Muscle of back (tissue), 11 donors: ENCODE results near the gene TAF3. TPM values are rescaled to one million over a fixed set of nuclear protein-coding genes. Genes with fewer than 3 reads are reported as not detected.

Source experiments
- DNase-seq, 3 donors: peaks; one replicate each; pipeline versions ENCODE4 v3.0.0 to v3.0.0-alpha.2; 2013
- polyA plus RNA-seq, 10 donors: library from polyadenylated mRNA; unstranded; fragments of 120-200 nt; gene quantifications; one replicate each; pipeline ENCODE4 v1.2.1, GENCODE V29; 2013; ENCODE audit not compliant: insufficient read length in 10 of 10

Gene TAF3
- polyA plus RNA-seq, 10 donors, result 5.2 to 7.3 (median 5.9) TPM

DNA sequence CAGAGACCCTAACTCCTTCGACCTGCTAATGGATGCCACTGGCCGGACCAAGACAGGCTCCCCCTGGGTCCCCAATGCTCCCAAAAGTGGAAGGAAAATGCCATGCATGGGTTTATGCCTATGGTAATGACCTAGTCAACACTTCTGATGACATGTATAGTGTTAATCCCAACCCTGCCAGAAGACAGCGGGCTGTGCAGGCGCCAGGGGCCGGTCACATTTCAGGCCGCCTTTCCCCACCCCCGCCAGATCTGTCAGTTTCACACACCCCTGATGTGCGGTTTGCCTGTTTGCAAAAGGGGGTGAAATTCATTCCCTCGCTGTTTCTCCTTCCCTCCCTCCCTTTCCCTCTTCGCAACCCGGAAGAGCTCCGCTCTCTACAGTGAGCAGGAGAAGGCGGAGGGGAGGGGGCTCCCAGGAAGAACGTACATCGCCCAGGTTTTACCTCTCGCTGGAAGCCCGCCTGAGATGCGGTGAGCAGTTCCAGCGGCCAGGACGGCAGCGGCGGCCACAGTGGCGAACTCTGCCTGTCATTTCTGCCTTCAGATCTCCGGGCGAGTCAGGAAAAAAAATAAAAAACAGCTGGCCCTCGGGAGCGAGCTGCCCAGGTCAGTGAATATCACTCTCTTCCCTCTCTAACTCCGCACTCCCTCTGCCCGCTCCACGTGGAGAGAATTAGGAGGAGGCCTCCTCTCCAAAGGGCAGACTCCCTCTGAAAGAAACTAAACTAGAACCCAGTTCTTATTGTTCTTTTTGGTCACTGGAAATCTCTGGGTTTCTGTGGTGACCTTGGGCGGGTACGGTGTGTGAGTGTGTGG is 226.8 kb downstream of the TAF3 start:
- DNase-seq, result peak in 1 of 3 donors; percentile 49

DNA sequence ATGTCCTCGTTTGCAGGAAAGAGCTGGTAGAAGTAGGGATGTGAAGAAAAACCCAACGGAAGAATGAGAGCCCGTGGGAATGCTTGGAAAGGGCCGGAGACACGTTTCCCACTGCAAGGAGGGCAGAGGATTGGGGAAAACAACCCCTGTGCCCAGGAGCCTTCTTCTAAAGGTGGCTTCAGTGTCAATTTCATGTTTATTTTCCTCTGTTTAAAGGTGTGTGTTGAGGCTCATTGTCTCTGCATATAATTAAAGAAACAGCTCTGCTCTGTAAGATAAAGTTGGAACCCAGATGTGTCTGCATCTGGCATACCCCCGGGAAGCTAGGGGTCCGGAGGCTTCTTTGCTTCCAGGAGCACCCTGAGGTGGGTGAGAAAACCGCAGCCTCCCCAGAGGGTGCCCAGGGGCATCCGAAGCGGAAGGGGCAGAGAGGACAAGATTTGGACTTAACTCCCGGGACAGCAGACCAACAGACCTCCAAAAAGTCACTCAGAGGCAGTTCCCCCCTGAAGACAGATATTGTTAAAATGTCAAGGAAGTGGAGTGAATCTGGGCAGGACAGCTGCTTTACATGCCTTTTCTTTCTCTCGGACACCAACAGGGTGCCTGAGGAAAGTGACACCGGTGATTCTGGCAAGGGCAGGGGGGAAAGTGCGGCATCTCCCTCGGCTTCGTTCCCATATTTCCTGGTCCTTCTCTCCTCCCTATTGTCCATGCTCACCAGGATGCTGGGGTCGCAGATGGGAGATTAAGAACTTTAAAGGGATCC is 227.6 kb downstream of the TAF3 start:
- DNase-seq, result peak in 1 of 3 donors; percentile 19

- DNase-seq, result peak in 1 of 3 donors; percentile 26
Measured at GRCh38 chr10:8047452-8048280, 229.4 kb downstream of the TAF3 start.

DNA sequence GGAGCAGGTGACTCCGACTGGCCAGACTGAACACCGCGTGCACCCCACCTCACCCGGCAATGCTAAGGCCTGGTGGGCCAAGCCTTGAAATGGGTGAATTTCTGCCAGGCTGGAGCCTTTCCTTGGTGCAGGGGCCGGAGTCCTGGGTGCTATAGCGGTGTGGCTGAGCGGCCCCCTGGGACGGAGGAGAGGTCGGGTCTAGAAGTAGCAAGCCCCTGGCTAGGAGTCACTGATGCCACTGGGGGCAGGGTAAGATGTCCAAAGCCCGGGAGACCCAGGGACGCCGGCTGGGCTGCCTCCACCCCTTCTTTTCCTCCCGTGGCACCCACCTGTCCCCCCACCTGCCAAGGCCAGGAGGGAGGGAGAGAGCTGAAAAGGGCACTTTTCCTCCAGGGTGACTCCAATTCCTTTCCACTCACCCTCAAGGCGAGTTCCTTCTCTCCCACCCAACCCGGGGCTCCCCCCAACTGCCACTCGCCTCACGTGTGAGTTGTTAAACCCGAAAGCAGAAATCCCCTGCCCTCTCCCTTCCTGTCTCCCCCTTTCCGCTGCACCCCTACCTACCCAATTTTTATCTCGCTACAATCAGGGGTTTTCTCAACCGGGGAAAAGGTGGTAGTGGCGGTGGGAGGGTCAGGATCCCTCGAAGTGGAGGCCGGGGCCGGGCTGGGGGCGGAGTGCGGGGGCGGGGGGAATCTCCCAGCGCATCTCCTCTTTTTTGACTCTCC is 230.1 kb downstream of the TAF3 start:
- no peak for DNase-seq

- peak in 1 of 3 donors; percentile 37 for DNase-seq
Measured at GRCh38 chr10:8049045-8049864, 230.9 kb downstream of the TAF3 start.

GRCh38 chr10:8049865-8050555 is 231.7 kb downstream of the TAF3 start:
- DNase-seq, result peak in 1 of 3 donors; percentile 44

- DNase-seq, result peak in 1 of 3 donors; percentile 74
Measured at GRCh38 chr10:8050556-8051108, 232.3 kb downstream of the TAF3 start.

GRCh38 chr10:8051109-8051821 is 233.0 kb downstream of the TAF3 start:
- peak in 1 of 3 donors; percentile 38 for DNase-seq

DNA sequence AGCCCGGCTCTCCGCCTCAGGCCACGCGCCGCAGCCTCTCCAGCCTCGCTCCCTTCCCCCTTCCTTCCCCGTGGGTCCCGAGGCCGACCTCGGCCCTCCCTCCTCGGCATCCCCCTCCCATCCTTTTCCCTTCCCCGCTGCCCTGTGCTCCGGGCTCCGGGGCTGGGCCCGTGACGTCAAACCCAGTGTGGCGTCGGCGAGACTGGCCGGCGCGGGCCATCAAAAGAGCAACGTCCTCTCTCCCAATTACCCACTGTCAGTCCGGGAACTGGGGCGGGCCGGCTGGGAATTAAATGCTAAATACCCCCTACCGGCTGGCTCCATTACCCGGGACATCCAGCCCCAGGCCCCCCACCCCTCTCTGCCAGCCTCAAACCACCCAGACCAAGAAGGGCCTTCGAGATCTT is 233.5 kb downstream of the TAF3 start:
- DNase-seq, result peak in 1 of 3 donors; percentile 45

DNA sequence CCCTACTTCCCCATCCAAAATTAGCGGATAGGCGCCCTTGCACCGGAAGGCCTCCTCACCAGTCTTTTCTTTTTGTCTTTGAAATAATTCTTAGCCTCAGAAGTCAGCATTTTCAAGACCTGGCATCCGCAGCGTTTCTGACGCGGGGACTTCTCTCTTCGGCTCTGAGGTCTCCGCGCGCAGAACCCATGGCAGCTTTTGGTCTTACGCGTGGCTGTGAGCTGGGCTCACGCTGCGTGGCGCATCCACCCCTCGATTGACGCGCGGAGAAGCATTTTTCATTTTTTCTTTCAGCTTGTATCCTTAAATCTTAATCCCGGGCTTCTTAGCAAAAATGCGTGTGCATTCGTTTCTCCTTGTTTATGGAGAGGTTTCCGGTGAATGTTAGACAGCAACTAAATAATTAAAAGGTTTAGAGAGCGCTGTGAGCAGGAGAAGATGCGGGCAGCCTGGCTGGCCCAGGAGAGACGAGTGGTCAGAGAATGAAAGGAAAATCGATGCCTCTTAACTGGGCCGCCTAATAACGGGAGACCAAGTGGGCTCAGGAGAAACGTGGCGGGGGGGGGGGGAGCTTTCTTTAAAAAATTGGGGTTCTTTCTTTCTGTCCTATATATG is 234.1 kb downstream of the TAF3 start:
- peak in 1 of 3 donors; percentile 66 for DNase-seq

DNA sequence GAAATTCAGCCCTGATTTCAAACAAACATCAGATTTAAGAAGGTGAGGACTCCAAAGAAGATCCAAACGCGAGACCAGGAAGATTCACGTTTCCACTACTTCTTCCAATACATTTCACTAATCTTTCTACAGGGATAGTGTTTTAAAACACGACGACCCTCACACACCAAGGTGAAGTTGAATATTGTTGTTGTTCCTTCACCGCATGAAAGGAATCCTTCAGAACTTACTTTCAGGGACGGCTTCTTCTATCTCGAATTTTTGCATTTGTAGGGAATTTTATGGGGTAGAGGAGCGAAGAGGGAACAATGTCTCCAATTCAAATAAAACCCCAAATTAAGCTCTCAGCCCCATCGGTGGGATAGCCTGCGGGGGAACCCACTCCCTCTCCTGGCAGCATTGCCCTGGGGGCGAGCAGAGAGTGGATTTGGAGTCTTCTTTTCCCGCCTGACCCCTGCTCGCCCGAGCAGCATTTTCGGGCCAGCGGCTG is 234.7 kb downstream of the TAF3 start:
- DNase-seq, result no peak

- peak; percentile 69 to 83 (median 74) for DNase-seq
Measured at GRCh38 chr10:8053446-8054243, 235.3 kb downstream of the TAF3 start.

DNA sequence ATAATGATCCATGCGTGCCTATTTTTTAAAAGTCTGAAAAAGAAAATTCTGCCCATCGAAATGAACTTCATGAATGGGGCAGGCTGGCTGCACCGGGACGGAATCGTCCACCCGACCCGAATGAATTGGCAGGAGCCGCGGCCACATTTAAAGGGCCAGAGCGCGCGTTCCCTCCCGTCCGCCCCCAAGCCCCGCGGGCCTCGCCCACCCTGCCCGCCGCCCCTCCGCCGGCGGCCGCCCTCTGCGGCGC is 235.9 kb downstream of the TAF3 start:
- DNase-seq, result no peak

GRCh38 chr10:8054494-8055407 is 236.4 kb downstream of the TAF3 start, which contains the start of gene GATA3:
Gene GATA3, plus strand, starts transcription at chr10:8054688. Its CDS starts 968 bp downstream, at chr10:8055656.
- DNase-seq, result peak in 1 of 3 donors; percentile 65

DNA sequence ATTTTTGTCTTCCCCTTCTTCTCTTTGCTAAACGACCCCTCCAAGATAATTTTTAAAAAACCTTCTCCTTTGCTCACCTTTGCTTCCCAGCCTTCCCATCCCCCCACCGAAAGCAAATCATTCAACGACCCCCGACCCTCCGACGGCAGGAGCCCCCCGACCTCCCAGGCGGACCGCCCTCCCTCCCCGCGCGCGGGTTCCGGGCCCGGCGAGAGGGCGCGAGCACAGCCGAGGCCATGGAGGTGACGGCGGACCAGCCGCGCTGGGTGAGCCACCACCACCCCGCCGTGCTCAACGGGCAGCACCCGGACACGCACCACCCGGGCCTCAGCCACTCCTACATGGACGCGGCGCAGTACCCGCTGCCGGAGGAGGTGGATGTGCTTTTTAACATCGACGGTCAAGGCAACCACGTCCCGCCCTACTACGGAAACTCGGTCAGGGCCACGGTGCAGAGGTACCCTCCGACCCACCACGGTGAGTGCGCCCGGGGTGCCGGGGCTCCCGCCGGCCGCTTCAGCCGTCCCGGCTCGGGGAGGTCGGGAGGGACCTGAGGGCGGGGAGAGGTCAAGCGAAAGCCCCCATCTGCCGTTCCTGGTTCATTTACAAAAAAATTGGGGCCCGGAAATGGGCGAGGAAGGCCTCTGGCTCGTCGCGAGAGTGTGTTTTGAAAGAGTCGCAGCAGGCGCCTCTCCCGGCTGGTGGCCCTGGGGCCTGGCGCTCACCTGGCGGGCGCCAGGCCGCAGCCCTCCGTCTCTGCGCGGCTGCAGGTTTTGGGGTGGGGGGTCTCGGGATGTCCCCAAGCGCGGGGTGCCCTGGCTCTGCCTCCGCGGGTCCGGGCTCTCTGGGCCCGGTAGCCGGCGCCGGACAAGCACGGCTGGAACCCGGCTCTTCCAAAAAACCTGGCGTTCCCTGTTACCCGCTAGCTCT is 237.4 kb downstream of the TAF3 start:
- peak in 1 of 3 donors; percentile 32 for DNase-seq
